IPS-NIHi11 (cell line): ENCODE data around the gene CNTNAP2.

ENCODE experiments used
- DNase-seq: peaks from one replicate; pipeline ENCODE4 v3.0.0; 2012; ENCODE audit warnings: mixed read lengths, low spot score

The CNTNAP2 gene

GRCh38 chr7:148153616-148154284 lies 2037.1 kb downstream of the CNTNAP2 start:
- no peak for DNase-seq

- no peak for DNase-seq
Measured at GRCh38 chr7:148155000-148155399, 2038.4 kb downstream of the CNTNAP2 start.

DNA sequence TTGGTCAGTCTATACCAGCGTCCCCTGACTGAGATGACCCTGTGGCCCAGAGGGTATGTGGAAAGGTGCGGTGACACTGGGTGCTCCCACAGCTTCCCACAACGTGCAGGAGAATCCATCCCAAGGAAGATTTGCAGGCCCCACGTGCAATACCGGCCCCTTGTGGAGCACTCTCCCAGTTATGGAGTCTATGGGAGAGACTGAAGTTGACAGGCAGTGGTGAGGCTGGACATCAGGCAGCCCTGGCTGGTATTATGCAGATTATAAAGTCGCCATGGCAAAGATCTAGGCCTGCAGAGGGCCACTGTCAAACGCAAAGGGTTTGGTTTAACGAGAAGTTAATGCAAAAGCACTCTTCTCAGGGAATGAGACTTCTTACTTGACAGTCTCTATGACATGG lies 2039.2 kb downstream of the CNTNAP2 start:
- no peak for DNase-seq

DNA sequence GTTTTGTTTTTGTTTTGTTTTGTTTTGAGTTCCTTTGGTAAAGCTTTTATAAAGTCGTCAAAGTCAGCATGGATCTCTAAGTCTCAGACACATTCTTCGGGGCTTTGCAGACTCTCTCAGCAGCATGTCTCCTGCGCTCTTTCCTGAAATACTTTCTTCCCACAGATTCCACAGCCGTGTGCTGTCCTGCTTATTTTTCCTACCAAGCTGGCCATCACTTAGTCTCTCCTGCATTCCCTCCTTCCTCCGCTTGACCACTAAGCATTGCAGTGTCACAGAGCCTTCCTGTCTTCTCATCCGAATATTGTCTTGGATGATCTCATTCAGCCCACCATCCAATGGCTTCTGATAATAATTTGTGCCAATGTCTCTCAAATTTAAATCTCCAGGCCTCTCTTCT lies 2039.6 kb downstream of the CNTNAP2 start:
- no peak for DNase-seq

DNA sequence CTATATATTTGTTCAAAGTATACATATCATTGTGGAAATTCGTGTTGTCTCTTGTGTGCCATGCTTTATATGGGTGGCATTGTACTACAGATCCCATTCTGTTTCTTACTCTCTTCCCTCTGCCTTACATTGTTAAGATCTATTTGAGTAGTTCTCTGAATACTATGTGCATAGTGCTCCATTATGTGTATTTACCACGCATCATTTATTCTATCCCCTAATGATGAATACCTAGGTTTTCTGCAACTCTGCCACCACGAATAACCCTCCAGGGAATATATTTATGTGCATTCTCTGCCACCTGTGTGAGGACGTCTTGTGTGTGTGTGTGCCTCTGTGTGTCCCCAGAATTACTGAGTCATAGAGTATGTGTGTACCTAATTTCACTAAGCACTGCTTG lies 2042.7 kb downstream of the CNTNAP2 start:
- DNase-seq = no peak

GRCh38 chr7:148161776-148162175 lies 2045.2 kb downstream of the CNTNAP2 start:
- DNase-seq = no peak

- no peak for DNase-seq
Measured at GRCh38 chr7:148162808-148163207, 2046.2 kb downstream of the CNTNAP2 start.

- DNase-seq = no peak
Measured at GRCh38 chr7:148163246-148163645, 2046.6 kb downstream of the CNTNAP2 start.

GRCh38 chr7:148172920-148173319 lies 2056.3 kb downstream of the CNTNAP2 start:
- no peak for DNase-seq

GRCh38 chr7:148173369-148173768 lies 2056.8 kb downstream of the CNTNAP2 start:
- no peak for DNase-seq

- no peak for DNase-seq
Measured at GRCh38 chr7:148174376-148174775, 2057.8 kb downstream of the CNTNAP2 start.

DNA sequence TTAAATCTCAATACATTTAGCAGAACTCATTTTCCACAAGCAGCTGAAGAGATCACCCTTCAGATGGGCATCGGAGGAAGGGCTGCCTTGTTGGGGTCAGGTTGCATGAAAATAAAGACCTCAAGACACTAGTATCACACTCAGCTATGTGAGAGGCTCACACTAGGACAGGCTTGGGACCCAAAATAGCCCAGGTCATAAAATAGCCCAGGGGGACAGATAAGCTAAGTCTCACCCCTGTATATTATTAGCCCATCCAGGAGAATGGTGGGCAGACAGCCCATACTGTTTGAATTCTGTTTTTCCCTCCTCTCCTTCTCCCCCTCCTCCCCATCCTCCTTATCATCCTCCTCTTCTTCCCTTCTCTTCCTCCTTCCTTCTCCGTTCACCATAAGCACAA lies 2058.9 kb downstream of the CNTNAP2 start:
- DNase-seq = no peak

- DNase-seq = no peak
Measured at GRCh38 chr7:148177972-148178371, 2061.4 kb downstream of the CNTNAP2 start.

DNA sequence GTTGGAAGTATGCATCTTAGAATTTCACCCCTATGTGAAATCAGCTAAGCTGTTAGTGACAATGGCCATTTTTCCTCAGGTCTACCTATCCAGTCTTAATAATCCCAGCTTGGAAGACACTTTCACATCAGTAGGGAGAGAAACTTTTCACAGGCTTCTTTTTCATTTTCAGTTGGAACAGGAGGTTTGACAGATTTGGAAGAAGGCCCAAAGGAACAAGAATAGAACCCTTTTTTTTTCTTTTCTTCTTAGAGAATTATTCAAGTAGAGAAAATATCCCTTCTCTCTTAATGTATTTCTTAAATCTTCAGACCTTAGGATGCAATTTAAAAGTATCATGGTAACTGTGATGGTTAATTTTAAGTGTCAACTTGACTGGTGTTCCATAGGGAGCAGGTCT lies 2063.5 kb downstream of the CNTNAP2 start:
- DNase-seq = no peak

DNA sequence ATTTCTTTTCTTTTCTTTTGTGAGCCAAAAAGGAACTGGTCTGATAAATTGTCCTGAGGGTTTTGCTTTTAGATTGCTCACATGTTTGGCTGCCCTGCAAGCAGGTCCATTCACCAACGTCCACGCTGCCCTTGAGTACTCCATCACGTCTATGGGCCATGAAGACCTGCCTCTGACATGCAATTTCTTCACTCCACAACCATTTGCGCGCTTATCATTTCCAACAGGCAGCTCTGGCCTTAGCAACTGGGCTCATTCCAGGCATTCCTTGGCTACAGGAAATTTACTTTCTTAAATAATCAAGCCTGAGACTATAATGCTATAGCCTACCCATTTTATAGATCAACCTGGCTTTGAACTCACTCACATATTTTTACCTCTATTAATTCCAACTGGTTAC lies 2065.7 kb downstream of the CNTNAP2 start:
- DNase-seq = no peak

DNA sequence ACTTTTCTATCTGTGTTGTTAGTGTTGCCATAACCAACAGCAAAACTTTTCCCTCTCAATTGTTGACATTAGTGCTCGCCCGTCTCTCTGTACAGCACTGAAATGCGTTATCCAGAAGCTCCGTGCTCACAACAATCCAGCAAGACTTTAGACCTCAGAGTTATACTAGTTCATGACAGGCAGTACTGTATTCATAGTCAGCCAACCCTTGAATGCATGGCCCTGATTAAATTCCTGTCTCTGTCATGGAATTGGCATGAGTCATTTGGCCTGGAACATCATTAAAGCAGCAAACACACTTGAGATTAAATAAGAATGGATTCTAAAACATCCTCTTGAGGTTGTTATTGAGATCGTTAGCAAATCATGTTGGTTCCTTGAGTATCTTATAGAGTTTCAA lies 2068.4 kb downstream of the CNTNAP2 start:
- DNase-seq = no peak

- DNase-seq = no peak
Measured at GRCh38 chr7:148187471-148187870, 2070.9 kb downstream of the CNTNAP2 start.

DNA sequence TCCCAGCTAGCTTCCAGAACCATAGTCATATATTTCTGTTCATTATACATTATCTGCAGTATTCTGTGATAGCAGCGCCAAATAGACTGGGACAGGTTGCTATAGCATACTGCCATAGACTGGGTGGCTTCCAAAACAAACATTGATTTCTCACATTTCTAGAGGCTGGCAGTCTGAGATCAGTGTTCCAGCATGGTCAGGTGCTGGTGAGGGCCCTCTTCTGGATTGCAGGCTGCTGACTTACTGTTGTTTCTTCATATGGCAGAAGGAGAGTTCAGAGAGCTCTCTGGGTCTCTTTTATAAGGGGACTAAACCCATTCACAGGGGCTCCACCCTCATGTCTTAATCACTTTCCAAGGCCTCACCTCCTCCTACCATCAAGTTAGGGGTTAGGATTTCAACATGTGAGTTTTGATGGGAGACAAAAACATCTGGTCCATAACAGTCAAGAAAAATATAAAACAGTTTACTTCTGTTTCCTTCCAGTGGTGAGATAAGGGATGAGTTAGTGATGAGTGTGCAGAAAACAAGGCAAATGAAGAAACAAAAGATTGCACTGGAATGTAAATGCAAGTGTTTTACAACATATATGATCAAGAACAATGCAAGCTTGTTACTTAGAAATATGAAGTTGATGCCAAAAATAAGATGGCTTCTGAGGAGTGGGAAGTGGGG lies 2074.9 kb downstream of the CNTNAP2 start:
- DNase-seq = no peak

- DNase-seq = no peak
Measured at GRCh38 chr7:148192491-148192890, 2075.9 kb downstream of the CNTNAP2 start.

GRCh38 chr7:148201992-148202391 lies 2085.4 kb downstream of the CNTNAP2 start:
- DNase-seq = no peak

DNA sequence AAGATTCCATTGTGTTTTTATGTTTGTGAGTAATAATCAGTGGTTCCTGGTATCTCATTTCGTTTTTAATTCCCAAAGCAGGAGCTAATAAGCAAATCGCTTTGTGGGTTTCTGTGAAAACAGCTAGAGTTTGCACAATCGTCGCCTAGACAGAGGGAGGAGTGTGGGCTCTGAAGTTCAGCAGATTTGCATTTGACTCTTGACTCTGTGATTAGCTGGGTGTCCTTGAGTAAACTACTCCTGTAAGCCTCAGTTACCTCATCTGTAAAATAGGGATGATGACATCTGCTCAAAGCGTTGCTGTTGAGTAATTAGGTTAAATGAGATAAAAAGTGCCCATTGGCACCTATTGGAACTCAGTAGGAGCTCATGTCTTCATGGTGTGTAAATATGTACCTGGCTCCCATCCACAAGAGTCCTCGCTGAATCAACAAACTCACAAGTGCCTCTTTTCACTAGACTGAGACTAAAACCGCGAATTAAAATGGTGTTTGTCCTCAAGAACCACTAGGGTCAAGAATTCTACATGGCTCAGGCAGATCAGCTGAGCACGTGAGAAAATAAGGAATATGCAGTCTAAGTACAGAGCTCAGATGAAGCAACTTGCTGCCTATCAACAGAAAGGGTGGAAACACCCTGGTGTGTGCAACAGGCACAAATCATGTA lies 2088.2 kb downstream of the CNTNAP2 start:
- DNase-seq = no peak

DNA sequence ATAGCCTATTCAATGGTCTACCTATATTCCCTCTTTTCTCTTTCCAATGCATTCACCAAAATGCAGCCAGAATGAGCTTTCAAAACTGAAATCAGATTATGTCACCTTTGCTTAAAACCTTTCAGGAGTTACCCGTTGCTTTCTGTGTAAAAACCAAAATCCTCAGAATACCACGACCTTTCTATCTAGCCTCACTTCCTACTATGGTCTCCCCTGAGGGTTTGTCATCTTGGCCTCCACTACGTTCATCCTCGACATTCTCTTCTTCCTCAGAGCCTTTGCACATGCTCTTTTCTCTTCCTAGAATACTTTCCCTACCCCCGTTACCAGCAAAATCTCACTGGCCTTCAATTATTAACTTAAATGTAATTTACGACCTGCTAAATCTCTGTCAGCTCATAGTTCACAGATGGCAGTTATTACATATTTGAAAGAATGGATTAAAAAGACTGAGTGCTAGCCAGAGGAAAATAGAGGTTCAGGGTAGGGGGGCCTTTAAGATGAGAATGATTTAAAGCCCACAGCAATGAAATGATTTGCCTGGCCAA lies 2093.1 kb downstream of the CNTNAP2 start:
- no peak for DNase-seq

- no peak for DNase-seq
Measured at GRCh38 chr7:148210804-148211325, 2094.3 kb downstream of the CNTNAP2 start.
